HL-60/S4 treated with phorbol 12-myristate 13-acetate at 8.2 ng/mL for 4 days and 3 days (cell line): ENCODE data around the gene ODAD2.

Experiments
- in situ Hi-C: fragments of 300-500 bp; cut with MboI; formaldehyde crosslinking; loops from 2 replicates; pipeline ENCODE4 v1.15.0; 2022; ENCODE audit warnings: low sequenced_read_pairs

ODAD2 gene

DNA sequence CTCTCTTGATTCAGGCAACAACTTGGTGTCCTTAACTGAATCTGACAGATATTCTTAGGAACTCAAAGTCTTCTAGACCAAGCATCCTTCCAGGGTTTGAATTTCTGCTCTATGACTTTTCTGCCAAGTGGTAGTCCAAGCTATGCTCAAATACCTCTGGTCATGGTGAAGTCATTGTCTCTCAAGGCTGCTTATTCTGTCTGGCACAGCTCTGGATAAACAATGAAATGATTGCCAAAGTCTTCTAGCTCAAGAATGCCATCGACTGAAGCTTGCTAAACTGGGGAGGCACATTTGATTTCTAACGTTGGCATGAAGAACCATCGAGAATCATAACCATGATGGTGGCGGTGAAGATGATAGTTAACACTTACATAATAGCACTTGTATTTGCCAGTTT is 137.1 kb downstream of the ODAD2 start:
- in situ Hi-C loops: no loop called here

GRCh38 chr10:27857616-27858015 is 141.3 kb downstream of the ODAD2 start:
- in situ Hi-C loops: no loop called here

DNA sequence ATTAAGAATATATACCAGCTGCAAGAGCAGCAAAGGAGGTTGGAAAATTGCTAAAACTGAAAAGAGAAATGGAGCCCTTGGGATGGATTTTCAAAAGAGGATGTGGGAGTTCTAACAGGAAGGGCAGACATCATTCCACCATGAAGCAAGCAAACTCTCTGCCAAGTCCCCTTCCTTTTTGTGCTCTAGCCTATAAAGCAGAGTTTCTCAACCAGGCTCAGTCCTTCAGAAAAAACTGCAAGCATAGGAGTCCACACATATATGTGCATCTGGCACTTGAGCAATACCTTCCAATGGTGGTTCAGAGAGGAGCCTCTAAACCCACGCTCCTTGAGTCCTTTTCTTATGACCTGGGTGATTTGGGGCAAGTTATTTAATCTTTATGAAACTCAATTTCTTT is 154.7 kb downstream of the ODAD2 start:
- in situ Hi-C loops: no loop called here

DNA sequence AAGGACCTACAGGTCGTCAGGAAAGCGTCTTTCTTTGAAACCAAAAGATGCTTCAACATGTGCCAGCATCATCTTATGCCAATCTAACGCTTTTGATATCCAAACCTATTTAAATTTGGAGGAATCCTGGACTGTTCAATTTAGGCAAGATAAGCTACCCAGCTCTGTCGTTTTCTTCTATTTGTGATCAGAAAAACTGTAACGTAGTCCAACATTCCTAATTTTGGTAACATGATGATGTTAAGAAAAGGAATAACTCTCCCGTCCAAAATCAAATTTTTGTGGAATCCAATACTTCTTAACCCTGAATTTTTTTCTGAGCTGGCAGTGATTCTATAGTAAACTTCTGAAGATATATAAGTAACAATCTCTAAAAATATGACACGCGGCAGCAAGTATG is 160.0 kb downstream of the ODAD2 start:
- in situ Hi-C loops: no loop called here

DNA sequence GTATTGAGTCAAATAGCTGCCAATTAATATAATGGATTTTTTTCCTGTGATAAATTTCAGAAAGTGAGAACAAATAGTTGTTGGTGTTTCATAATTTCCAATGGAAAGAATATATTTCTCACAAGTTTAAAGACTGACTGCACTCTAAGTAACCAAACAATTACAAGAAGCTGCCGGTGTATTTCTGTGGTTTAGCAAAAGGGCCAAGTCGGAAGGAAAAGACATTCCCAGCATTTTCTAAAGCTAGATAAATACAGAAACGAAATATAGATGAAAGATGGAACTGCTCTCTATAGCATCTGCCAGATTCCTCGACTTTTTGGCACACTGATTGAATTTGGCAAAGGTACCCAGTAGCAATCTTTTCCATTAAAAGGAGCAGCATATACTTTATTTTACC is 160.5 kb downstream of the ODAD2 start:
- in situ Hi-C loops: no loop called here

- in situ Hi-C loops: no loop called here
Measured at GRCh38 chr10:27834476-27834875, 164.4 kb downstream of the ODAD2 start.

DNA sequence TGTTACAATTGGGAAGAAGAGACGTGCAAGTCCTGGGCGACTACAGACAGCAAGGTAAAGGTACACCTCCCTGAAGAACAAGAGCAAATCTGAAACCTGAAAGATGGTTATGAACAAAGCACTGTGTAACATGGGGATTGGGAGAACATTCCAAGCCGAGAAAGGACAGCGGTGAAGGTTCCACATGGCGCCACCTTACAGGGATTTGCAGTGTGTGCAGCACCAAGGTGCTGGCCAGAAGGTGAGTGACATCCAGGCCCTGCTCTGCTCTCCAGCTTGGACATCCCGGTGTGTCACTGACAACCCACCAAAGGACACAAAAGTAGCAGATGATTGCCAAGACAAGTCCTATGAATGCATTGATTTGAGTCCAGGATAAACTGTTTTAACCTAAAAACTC is 165.1 kb downstream of the ODAD2 start:
- in situ Hi-C loops: no loop called here

- in situ Hi-C loops: no loop called here
Measured at GRCh38 chr10:27832826-27833225, 166.1 kb downstream of the ODAD2 start.

GRCh38 chr10:27826369-27826768 is 172.5 kb downstream of the ODAD2 start:
- in situ Hi-C loops: no loop called here

GRCh38 chr10:27822301-27822700 is 176.6 kb downstream of the ODAD2 start:
- in situ Hi-C loops: no loop called here

DNA sequence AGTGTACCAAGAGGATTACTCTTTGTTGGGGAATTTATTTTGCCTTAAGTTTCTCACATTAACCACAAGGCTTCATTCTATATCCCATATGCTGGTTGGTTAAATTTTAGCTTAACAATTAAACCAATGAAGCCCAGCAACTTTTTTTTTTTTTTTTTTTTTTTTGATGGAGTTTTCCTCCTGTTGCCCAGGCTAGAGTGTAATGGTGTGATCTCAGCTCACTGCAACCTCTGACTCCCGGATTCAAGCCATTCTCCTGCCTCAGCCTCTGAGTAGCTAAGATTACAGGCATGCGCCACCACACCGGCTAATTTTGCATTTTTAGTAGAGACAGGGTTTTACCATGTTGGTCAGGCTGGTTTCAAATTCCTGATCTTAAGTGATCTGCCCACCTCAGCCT is 178.2 kb downstream of the ODAD2 start:
- in situ Hi-C loops: no loop called here

GRCh38 chr10:27819781-27820531 is 178.9 kb downstream of the ODAD2 start:
- in situ Hi-C loops: no loop called here

DNA sequence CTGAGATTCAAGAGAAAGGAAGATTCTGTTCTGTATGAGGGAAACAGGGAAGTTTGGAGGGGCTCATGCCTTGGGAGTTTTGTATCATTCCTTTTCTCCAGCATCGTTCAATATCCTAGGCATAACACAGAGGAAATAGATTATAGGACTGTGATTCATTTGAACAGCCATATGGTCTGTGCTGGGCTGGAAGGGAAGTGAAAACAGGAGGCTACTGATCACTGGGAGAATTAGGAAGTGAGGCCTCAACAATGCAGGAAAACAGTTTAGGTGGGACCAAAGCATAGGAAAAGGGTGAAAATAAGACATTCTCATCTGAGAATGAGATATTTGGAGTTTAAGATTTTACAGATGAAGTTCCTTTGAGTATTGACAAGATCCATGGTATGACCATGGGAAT is 182.6 kb downstream of the ODAD2 start:
- in situ Hi-C loops: no loop called here

DNA sequence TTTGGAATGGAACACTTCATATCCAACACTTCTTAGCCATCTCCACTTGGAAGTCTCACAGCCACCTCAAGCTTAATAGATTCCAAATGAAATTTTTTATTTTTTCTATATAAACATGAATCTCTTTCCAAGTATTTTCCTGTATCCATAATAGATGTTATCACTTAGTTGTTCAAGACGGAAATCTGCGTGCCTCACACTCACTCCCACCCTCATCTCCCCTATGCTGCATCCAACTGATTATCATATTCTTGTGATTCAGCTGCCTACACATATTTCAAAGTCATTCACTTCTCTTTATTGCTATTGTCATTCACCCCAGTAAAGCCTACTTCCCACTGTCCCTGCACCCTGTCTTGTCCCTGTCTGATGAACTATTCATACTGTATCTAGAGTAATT is 183.0 kb downstream of the ODAD2 start:
- in situ Hi-C loops: no loop called here

DNA sequence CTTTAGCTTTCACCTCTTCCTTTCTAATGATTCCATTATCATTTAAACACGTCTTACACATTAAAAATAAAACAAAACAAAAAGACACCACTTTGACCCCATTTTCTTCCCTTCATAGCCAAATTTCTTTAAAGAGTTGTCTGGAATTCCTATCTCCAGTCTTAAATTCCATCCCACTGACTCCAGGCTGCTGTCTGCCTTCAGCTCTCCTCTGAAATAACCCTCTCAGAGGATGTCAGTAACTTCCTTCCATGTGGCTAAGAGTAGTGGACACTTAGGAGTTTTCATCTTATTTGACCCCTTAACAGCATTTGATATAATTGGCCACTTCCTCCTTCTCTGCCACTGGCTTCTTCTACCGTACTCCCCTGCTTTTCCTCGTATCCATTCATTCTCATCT is 183.6 kb downstream of the ODAD2 start:
- in situ Hi-C loops: no loop called here

GRCh38 chr10:27805180-27805579 is 193.7 kb downstream of the ODAD2 start:
- in situ Hi-C loops: no loop called here

GRCh38 chr10:27804136-27804535 is 194.7 kb downstream of the ODAD2 start:
- in situ Hi-C loops: no loop called here

DNA sequence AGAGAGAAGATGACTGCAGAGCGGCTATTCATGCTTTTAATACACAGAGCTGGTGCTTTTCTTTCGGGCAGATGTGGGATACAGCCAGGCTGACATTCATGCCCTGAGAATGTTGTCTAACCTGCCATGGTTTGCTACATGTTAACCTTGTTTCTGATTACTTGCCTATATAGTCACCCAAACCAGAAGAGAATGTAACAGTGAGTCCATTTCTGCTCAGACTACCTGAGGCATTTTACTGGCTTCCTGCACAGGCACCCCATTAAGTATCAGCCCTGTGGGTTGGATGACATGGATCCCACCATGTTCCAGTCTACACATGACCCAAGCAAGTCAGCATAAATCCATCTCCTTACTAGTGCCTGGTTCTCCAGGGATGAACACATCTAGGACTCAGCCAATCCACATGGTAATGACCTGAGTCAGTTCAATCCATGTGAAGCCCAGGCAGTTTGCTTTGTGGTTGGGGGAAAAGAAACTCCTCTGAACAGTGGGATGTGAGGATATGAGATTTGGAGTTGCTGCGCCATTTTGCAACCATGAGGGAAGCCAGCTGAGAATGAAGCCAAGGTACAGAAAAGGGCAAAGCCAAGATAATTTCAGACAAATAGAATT is 197.6 kb downstream of the ODAD2 start:
- in situ Hi-C loops: no loop called here

GRCh38 chr10:27799046-27799445 is 199.8 kb downstream of the ODAD2 start:
- in situ Hi-C loops: no loop called here

DNA sequence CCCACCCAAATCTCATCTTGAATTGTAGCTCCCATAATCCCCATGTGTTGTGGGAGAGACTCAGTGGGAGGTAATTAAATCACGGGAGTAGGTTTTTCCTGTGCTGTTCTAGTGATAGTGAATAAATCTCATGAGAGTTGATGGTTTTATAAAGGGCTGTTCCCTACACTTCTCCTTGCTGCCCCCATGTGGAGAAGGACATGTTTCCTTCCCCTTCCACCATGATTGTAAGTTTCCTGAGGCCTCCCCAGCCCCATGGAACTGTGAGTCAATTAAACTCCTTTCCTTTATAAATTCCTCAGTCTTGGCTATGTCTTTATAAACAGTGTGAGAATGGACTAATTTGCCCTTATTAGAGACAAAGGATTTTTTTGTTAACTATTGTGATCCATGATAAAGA is 204.7 kb downstream of the ODAD2 start:
- in situ Hi-C loops: no loop called here

DNA sequence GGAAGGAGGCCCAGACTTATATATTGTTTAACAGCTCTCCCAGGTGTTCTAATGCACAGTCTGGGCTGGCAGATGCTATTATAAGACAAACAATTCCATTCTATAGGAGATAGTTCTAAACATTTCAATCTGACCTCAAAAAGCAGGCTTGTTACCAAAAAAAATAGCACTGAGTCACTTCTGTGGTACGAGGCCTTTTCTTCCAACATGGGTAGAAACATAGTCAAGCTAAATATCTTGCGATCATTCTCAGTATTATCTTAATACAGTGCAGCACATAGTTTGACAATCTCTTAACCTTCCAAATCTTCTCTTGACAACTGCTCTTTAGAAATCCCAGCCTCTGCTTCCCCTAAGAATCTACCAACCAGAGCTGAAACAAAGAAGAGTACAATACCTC is 206.7 kb downstream of the ODAD2 start:
- in situ Hi-C loops: no loop called here

DNA sequence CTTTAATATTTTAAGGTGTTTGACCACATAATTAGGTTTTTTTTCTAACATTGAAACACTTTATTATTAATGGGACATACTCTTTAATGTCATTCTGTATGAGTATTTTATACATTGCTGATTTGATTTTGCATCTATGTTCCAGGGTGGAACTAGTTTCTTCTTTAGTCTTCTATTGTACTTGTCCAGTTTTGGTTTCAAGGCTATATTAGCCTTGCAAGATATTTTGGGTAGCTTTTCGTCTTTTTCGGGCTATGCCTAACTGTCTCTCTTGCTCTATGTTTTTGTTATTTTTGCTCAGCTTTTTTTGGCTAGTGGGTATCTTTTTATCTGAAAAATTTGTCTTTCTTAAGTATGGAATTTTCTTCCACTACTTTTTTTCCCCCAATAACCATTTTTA is 214.6 kb downstream of the ODAD2 start:
- in situ Hi-C loops: no loop called here

GRCh38 chr10:27783660-27784059 is 215.2 kb downstream of the ODAD2 start:
- in situ Hi-C loops: no loop called here
